ENCODE data around the gene POLR2B.

Gene POLR2B

GRCh38 chr4:57076646-57077045, 98.0 kb downstream of the POLR2B start:
- Histone ChIP-seq H3K9me3 (ENCODE audit: insufficient read depth, low read length) (no peaks in the 10 kb centered on the region), H2AFZ (ENCODE audit: low read depth, low read length, severe bottlenecking) (no peak overlapping the region), H3K4me3 (ENCODE audit: insufficient read depth, low read length, poor library complexity, severe bottlenecking) (no peak overlapping the region), H3K4me2 (ENCODE audit: low read depth, low read length, poor library complexity, severe bottlenecking) (no peak overlapping the region), H3K27me3 (ENCODE audit: low read length) (no peaks in the 10 kb centered on the region), H3K79me2 (ENCODE audit: insufficient read depth, low read length) (no peaks in the 10 kb centered on the region), H3K9me2 (replicated peaks; ENCODE audit: insufficient read depth, low read length) (no peaks in the 10 kb centered on the region), H3K36me3 (ENCODE audit: low read length) (no peaks in the 10 kb centered on the region), H4K20me1 (ENCODE audit: low read depth, low read length) (no peaks in the 10 kb centered on the region), H3F3A (ENCODE audit: insufficient read depth) (no peaks in the 10 kb centered on the region), H3K9ac (ENCODE audit: low read length) (no peak overlapping the region), H3K27ac (ENCODE audit: low read depth, low read length) (no peak overlapping the region)
- TF ChIP-seq CTCF (IDR thresholded peaks at IDR 0.05; ENCODE audit: insufficient read depth, low read length, poor library complexity, severe bottlenecking) (no peak), EZH2phosphoT487 (conservative IDR thresholded peaks at IDR 0.05; ENCODE audit: low read length) (no peak)

- H3K36me3 ChIP-seq (ENCODE audit: low read length): no peaks in the 10 kb centered on the region
- H3K27me3 ChIP-seq (ENCODE audit: low read length): no peaks in the 10 kb centered on the region
- H3K9me2 ChIP-seq (replicated peaks; ENCODE audit: insufficient read depth, low read length): no peaks in the 10 kb centered on the region
- no peak overlapping the region for H3K27ac ChIP-seq (ENCODE audit: low read depth, low read length)
- no peak overlapping the region for H3K9ac ChIP-seq (ENCODE audit: low read length)
- no peaks in the 10 kb centered on the region for H3K9me3 ChIP-seq (ENCODE audit: insufficient read depth, low read length)
- no peak overlapping the region for H3K4me2 ChIP-seq (ENCODE audit: low read depth, low read length, poor library complexity, severe bottlenecking)
- no peaks in the 10 kb centered on the region for H3K79me2 ChIP-seq (ENCODE audit: insufficient read depth, low read length)
- H4K20me1 ChIP-seq (ENCODE audit: low read depth, low read length): no peaks in the 10 kb centered on the region
- no peak for TF ChIP-seq EZH2phosphoT487 (conservative IDR thresholded peaks at IDR 0.05; ENCODE audit: low read length)
- TF ChIP-seq CTCF (IDR thresholded peaks at IDR 0.05; ENCODE audit: insufficient read depth, low read length, poor library complexity, severe bottlenecking): no peak
- H3K4me3 ChIP-seq (ENCODE audit: insufficient read depth, low read length, poor library complexity, severe bottlenecking): no peak overlapping the region
- H2AFZ ChIP-seq (ENCODE audit: low read depth, low read length, severe bottlenecking): no peak overlapping the region
- H3F3A ChIP-seq (ENCODE audit: insufficient read depth): no peaks in the 10 kb centered on the region
These were observed 99.1 kb downstream of the POLR2B start for GRCh38 chr4:57077550-57078343.

- H3K36me3 ChIP-seq (ENCODE audit: low read length): no peaks in the 10 kb centered on the region
- no peak overlapping the region for H3K27ac ChIP-seq (ENCODE audit: low read depth, low read length)
- no peaks in the 10 kb centered on the region for H3K9me2 ChIP-seq (replicated peaks; ENCODE audit: insufficient read depth, low read length)
- H3K4me2 ChIP-seq (ENCODE audit: low read depth, low read length, poor library complexity, severe bottlenecking): no peak overlapping the region
- TF ChIP-seq EZH2phosphoT487 (conservative IDR thresholded peaks at IDR 0.05; ENCODE audit: low read length): no peak
- TF ChIP-seq CTCF (IDR thresholded peaks at IDR 0.05; ENCODE audit: insufficient read depth, low read length, poor library complexity, severe bottlenecking): no peak
- no peaks in the 10 kb centered on the region for H3K27me3 ChIP-seq (ENCODE audit: low read length)
- H3K9me3 ChIP-seq (ENCODE audit: insufficient read depth, low read length): no peaks in the 10 kb centered on the region
- H3K79me2 ChIP-seq (ENCODE audit: insufficient read depth, low read length): no peaks in the 10 kb centered on the region
- H3F3A ChIP-seq (ENCODE audit: insufficient read depth): no peaks in the 10 kb centered on the region
- H2AFZ ChIP-seq (ENCODE audit: low read depth, low read length, severe bottlenecking): no peak overlapping the region
- H3K9ac ChIP-seq (ENCODE audit: low read length): no peak overlapping the region
- H4K20me1 ChIP-seq (ENCODE audit: low read depth, low read length): no peaks in the 10 kb centered on the region
- H3K4me3 ChIP-seq (ENCODE audit: insufficient read depth, low read length, poor library complexity, severe bottlenecking): no peak overlapping the region
These were observed 100.2 kb downstream of the POLR2B start for GRCh38 chr4:57078685-57079521.
